Activated T-cell treated with anti-CD3 and anti-CD28 coated beads, Interleukin-2, amount 50 U/mL, for 4 hours (primary cell): ENCODE measurements around the gene ABCA12. TPM values are rescaled to one million over a fixed set of nuclear protein-coding genes. Genes with fewer than 3 reads are reported as not detected.
"Not testable (repeated sequence)": the region's sequence is repeated elsewhere in the genome, so short reads cannot be mapped to it uniquely, and the experiment has no call there.

Experiments used
- ATAC-seq, 2 donors: fragments of 200-7000 bp; cut with Tn5 transposase; one replicate each; pipeline ENCODE4 v1.10.0; 2021
- DNase-seq: peaks from one replicate; pipeline ENCODE4 v3.0.0-alpha.2; 2020
- H3K27me3 Mint-ChIP-seq: one replicate; pipeline ENCODE4 v1.8.0; 2021; ENCODE audit warnings: low read depth, mixed read lengths
- H3K36me3 Mint-ChIP-seq: one replicate; pipeline ENCODE4 v1.8.0; 2022; ENCODE audit warnings: mixed read lengths; ENCODE audit not compliant: insufficient read depth
- H3K4me1 Mint-ChIP-seq: one replicate; pipeline ENCODE4 v1.8.0; 2021; ENCODE audit warnings: low read depth, mixed read lengths
- H3K4me3 Mint-ChIP-seq: one replicate; pipeline ENCODE4 v1.8.0; 2021; ENCODE audit warnings: mild to moderate bottlenecking, moderate library complexity, mixed read lengths
- H3K9me3 Mint-ChIP-seq: one replicate; pipeline ENCODE4 v1.8.0; 2021; ENCODE audit warnings: mixed read lengths
- total RNA-seq, 3 donors: library from RNA; stranded (reverse); gene quantifications; one replicate each; pipeline ENCODE4 v1.2.1, GENCODE V29; 2021

Gene ABCA12
- total RNA-seq: not detected

GRCh38 chr2:215138479-215138878 is at the start of gene ABCA12:
TSS of gene ABCA12 (minus strand) at chr2:215138626. CDS start at chr2:215138208, 418 bp downstream.
- DNase-seq (no peak), ATAC-seq (no peak)
- Mint-ChIP-seq H3K27me3 (peaks cover 6% of the 10 kb centered on the region), H3K9me3 (no peaks in the 10 kb centered on the region), H3K36me3 (no peaks in the 10 kb centered on the region), H3K4me3 (no peak within 1 kb of the TSS), H3K4me1 (no peaks in the 10 kb centered on the region)

DNA sequence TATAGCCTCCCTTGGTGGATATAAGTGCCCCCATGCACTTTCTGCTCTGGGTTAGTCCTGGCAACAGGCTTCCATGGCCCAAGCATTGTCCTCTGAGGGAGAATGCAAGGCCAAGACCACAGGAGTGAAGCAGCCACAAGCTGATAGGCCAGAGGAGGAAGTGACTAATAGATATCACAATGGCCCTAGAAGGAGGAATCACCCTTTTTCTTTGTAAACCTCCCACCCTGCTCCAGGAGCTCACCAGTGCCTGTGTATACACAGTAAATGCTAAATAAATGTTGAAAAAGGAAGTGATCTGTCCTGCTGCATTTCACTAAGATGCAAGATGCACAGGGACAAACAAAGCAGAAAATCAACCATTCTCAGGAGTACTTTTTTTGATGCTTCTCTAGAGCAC is 49.7 kb upstream of the ABCA12 start:
- no peak for DNase-seq
- peaks cover 6% of the 10 kb centered on the region for H3K27me3 Mint-ChIP-seq

DNA sequence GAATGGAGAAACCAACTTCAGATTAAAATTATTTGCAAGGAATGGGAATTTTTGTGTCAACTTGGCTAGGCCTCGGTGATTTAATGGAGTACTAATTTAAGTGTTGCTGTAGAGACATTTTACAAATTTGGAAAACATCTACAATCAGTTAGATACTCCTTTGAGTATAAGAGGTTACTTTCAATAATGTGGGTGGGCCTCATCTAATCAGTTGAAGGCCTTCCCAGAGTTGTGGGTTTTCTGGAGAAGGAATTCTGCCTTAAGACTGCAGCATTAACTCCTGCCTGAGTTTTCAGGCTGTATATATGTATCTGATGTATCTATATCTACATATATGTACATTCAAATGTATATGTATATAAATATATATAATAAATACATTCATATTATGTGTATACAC is 47.6 kb upstream of the ABCA12 start:
- peaks cover 2% of the 10 kb centered on the region for H3K27me3 Mint-ChIP-seq
- no peaks in the 10 kb centered on the region for H3K4me1 Mint-ChIP-seq
- DNase-seq (no peak), ATAC-seq (no peak)
- no peak overlapping the region for H3K4me3 Mint-ChIP-seq
- peaks cover 4% of the 10 kb centered on the region for H3K9me3 Mint-ChIP-seq
- H3K36me3 Mint-ChIP-seq: no peaks in the 10 kb centered on the region

More for the DNA sequence above, 49.7 kb upstream of the ABCA12 start:
- H3K4me1 Mint-ChIP-seq: no peaks in the 10 kb centered on the region
- no peak overlapping the region for H3K4me3 Mint-ChIP-seq
- no peak for ATAC-seq
- H3K36me3 Mint-ChIP-seq: no peaks in the 10 kb centered on the region
- H3K9me3 Mint-ChIP-seq: peaks cover 4% of the 10 kb centered on the region

DNA sequence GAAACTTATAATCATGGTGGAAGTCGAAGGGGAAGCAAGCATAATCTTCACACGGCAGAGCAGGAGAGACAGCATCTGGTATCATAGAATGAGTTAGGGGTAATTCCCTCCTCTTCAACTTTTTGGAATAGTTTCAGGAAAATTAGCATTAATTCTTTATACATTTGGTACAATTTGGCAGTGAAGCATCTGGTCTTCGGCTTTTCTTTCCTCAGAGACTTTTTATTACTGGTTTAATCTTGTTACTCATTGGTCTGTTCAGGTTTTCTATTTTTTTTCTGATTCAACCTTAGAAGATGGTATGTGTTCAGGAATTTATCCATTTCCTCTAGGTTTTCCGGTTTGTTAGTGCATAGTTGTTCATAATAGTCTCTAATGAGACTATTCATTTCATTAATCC is 39.7 kb upstream of the ABCA12 start:
- H3K9me3 Mint-ChIP-seq: peaks cover 9% of the 10 kb centered on the region
- no peaks in the 10 kb centered on the region for H3K4me1 Mint-ChIP-seq
- H3K36me3 Mint-ChIP-seq: no peaks in the 10 kb centered on the region
- H3K4me3 Mint-ChIP-seq: no peak overlapping the region
- DNase-seq (no peak), ATAC-seq (no peak)
- no peaks in the 10 kb centered on the region for H3K27me3 Mint-ChIP-seq

DNA sequence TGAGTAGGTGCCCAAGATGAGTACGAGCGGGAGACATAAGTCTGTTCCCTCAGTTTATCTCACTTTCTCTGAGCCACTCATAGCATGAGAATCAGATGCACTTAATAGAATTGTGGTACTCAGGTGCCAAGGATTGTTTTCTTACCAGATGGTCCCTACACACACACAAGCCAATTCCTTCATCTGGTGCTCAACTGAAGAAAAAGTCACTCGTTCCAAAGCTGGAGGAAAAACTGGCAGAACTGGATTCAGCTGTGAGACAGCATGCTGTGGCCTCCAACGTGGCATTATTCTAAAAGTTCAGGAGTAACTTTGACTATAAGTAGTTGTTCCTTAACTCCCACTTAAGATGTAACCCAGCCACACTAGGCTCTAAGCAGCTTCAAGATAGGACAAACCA is 33.4 kb upstream of the ABCA12 start:
- ATAC-seq: no peak
- H3K36me3 Mint-ChIP-seq: no peaks in the 10 kb centered on the region
- DNase-seq: no peak
- no peaks in the 10 kb centered on the region for H3K27me3 Mint-ChIP-seq
- no peak overlapping the region for H3K4me3 Mint-ChIP-seq
- H3K9me3 Mint-ChIP-seq: no peaks in the 10 kb centered on the region
- H3K4me1 Mint-ChIP-seq: peaks cover 11% of the 10 kb centered on the region

- peak; percentile 18 to 54 for ATAC-seq
- Mint-ChIP-seq H3K36me3 (no peaks in the 10 kb centered on the region), H3K4me1 (peaks cover 11% of the 10 kb centered on the region), H3K27me3 (no peaks in the 10 kb centered on the region), H3K4me3 (peak overlapping the region; percentile 3), H3K9me3 (no peaks in the 10 kb centered on the region)
- no peak for DNase-seq
Measured at GRCh38 chr2:215171151-215171550, 32.7 kb upstream of the ABCA12 start.

DNA sequence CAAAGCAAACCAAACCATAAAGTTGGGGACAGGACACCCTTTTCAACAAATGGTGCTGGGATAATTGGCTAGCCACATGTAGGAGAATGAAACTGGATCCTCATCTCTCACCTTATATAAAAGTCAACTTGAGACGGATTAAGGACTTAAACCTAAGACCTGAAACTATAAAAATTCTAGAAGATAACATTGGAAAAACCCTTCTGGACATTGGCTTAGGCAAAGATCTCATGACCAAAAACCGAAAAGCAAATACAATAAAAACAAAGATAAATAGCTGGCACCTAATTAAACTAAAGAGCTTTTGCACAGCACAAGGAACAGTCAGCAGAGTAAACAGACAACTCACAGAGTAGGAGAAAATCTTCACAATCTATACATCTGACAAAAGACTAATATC is 28.1 kb upstream of the ABCA12 start:
- H3K4me1 Mint-ChIP-seq: peaks cover 10% of the 10 kb centered on the region
- DNase-seq, H3K4me3 Mint-ChIP-seq, ATAC-seq, H3K9me3 Mint-ChIP-seq, H3K27me3 Mint-ChIP-seq, H3K36me3 Mint-ChIP-seq: not testable (repeated sequence)

- not testable (repeated sequence) for H3K27me3 Mint-ChIP-seq, H3K36me3 Mint-ChIP-seq, H3K4me1 Mint-ChIP-seq, ATAC-seq, DNase-seq, H3K9me3 Mint-ChIP-seq, H3K4me3 Mint-ChIP-seq
Measured at GRCh38 chr2:215163319-215163718, 24.9 kb upstream of the ABCA12 start.

DNA sequence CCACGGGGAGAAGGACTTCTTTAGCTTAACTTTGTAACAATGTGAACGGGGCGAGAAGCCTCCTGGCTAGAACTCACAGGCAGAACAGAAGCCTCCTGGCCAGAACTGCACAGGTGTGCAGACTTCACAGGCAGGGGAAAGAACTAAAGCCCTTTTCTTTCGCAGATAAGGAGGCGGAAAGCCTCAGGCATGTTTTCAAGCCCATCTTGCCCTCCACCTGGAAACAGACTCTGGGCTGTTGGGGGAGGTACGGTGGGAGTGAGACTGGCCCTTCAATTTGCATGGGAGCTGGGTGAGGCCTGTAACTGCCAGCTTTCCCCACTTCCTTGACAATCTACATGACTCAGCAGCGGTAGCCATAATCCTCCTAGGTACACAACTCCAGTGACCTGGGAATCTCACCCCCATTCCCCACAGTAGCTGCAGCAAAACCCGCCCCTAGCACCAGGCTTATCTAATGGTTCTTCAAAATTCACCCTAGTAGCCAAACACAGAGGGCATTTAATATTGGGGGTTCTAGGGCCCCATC is 22.9 kb upstream of the ABCA12 start:
- H3K36me3 Mint-ChIP-seq: no peaks in the 10 kb centered on the region
- DNase-seq: no peak
- H3K4me3 Mint-ChIP-seq: no peak overlapping the region
- H3K27me3 Mint-ChIP-seq: peaks cover 2% of the 10 kb centered on the region
- no peaks in the 10 kb centered on the region for H3K4me1 Mint-ChIP-seq
- H3K9me3 Mint-ChIP-seq: peaks cover 5% of the 10 kb centered on the region
- ATAC-seq: no peak

- Mint-ChIP-seq H3K4me1 (no peaks in the 10 kb centered on the region), H3K36me3 (no peaks in the 10 kb centered on the region), H3K9me3 (peaks cover 5% of the 10 kb centered on the region), H3K27me3 (peaks cover 2% of the 10 kb centered on the region), H3K4me3 (no peak overlapping the region)
- DNase-seq (no peak), ATAC-seq (no peak)
Measured at GRCh38 chr2:215160081-215160480, 21.7 kb upstream of the ABCA12 start.

- Mint-ChIP-seq H3K27me3 (peaks cover 2% of the 10 kb centered on the region), H3K9me3 (no peaks in the 10 kb centered on the region), H3K4me3 (no peak overlapping the region), H3K36me3 (no peaks in the 10 kb centered on the region), H3K4me1 (no peaks in the 10 kb centered on the region)
- ATAC-seq: no peak
- DNase-seq: no peak
Measured at GRCh38 chr2:215156453-215156852, 18.0 kb upstream of the ABCA12 start.

DNA sequence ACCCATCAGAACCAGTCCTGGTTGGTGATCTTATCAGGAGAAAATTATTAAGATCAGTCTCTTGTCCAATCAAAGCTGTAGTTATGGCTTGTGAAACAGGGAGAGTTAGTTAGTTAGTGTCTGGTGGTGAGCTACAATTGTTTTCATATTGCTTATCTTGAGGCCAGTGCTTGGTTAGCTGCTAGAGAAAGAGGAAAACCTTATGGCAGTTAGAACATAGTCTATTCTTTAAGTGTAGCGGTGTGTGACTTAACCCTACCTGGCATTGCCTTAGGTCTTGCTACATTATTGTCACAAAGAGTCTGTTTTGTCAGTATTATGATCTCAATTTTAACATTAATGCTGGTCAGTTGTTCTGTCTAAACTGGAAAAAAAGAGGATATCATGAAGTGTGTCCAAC is 11.5 kb upstream of the ABCA12 start:
- Mint-ChIP-seq H3K4me1 (no peaks in the 10 kb centered on the region), H3K4me3 (no peak overlapping the region), H3K27me3 (peaks cover 6% of the 10 kb centered on the region), H3K9me3 (no peaks in the 10 kb centered on the region), H3K36me3 (no peaks in the 10 kb centered on the region)
- ATAC-seq: no peak
- no peak for DNase-seq

DNA sequence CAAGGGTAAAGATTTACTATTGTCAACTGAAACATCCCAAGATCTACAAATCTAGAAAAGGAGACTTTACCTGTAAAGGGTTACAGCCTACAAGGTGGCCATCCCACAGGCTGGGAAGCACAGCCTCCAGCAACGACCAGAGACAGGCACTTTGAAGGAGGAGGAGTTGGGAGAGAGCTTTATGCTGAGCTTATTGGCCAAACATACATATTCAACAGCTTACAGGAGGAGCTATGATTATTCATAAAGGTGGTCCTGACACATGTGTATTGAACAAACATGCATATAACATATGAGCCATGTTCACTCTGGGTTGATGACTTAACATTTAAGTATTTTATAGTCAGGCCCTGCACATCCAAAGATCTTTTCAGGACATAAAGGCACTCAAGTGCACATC is 11.1 kb upstream of the ABCA12 start:
- H3K9me3 Mint-ChIP-seq: no peaks in the 10 kb centered on the region

DNA sequence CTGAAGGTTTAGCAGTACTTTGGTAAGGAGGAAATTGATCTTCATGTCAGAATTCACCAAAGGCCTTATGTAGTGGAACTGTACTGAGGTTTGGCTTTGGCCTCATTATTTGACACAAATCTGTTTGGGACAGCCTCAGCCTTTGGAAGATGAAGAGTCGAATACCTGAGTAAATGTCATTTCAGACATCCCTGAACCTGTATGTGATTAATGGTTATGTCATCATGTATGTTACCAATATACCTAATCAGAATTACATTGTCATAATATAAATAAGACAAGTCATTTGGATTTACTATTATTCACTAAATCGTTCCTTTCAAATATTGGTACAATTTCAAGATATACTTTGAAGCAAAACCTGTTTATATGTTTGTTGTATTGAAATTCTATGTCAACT is 10.6 kb upstream of the ABCA12 start:
- Mint-ChIP-seq H3K27me3 (peaks cover 4% of the 10 kb centered on the region), H3K4me1 (no peaks in the 10 kb centered on the region), H3K36me3 (no peaks in the 10 kb centered on the region), H3K9me3 (no peaks in the 10 kb centered on the region), H3K4me3 (no peak overlapping the region)
- DNase-seq (no peak), ATAC-seq (no peak)

More for the DNA sequence above, 11.1 kb upstream of the ABCA12 start:
- peaks cover 4% of the 10 kb centered on the region for H3K27me3 Mint-ChIP-seq
- ATAC-seq (no peak), DNase-seq (no peak)
- no peaks in the 10 kb centered on the region for H3K36me3 Mint-ChIP-seq
- no peak overlapping the region for H3K4me3 Mint-ChIP-seq
- H3K4me1 Mint-ChIP-seq: no peaks in the 10 kb centered on the region

- Mint-ChIP-seq H3K27me3 (peaks cover 5% of the 10 kb centered on the region), H3K9me3 (no peaks in the 10 kb centered on the region), H3K4me1 (no peaks in the 10 kb centered on the region), H3K4me3 (no peak overlapping the region), H3K36me3 (no peaks in the 10 kb centered on the region)
- ATAC-seq: no peak
- no peak for DNase-seq
Measured at GRCh38 chr2:215145611-215146010, 7.2 kb upstream of the ABCA12 start.
